Chondrocyte (in vitro differentiated cells): ENCODE results near the gene GID4. TPM values are rescaled to one million over a fixed set of nuclear protein-coding genes. Genes with fewer than 3 reads are reported as not detected.
A peak's percentile ranks its signal among the peaks of the same experiment; 100 is the strongest.

ENCODE experiments used
- DNase-seq: peaks from one replicate; pipeline ENCODE4 v3.0.0; 2021; ENCODE audit warnings: mixed read lengths, low spot score
- H3K27ac Mint-ChIP-seq: one replicate; pipeline ENCODE4 v1.8.0; 2021; ENCODE audit warnings: mild to moderate bottlenecking, moderate library complexity, mixed read lengths; ENCODE audit not compliant: unreplicated experiment
- H3K27me3 Mint-ChIP-seq: 2 replicates; pipeline ENCODE4 v1.8.0; 2021; ENCODE audit warnings: low read depth, mixed read lengths
- H3K36me3 Mint-ChIP-seq: 2 replicates; pipeline ENCODE4 v1.8.0; 2021; ENCODE audit warnings: low read depth, mixed read lengths
- H3K4me1 Mint-ChIP-seq: 2 replicates; pipeline ENCODE4 v1.8.0; 2021; ENCODE audit warnings: low read depth, mild to moderate bottlenecking, mixed read lengths
- H3K4me3 Mint-ChIP-seq: one replicate; pipeline ENCODE4 v1.8.0; 2021; ENCODE audit warnings: mild to moderate bottlenecking, moderate library complexity, mixed read lengths; ENCODE audit not compliant: unreplicated experiment
- H3K9me3 Mint-ChIP-seq: 2 replicates; pipeline ENCODE4 v1.8.0; 2021; ENCODE audit warnings: low read depth, mixed read lengths
- CTCF ChIP-seq: fragments of 200-600 bp; sonication (generic); IDR thresholded peaks from 2 replicates; pipeline ENCODE4 v1.5.0; 2021; ENCODE audit warnings: antibody characterized with exemption, mild to moderate bottlenecking, moderate library complexity
- total RNA-seq: library from RNA; stranded (reverse); gene quantifications from 3 replicates; pipeline ENCODE4 v1.2.1, GENCODE V29; 2021

GID4 gene
- total RNA-seq, 1 donor from 2014 or later, result 9.7 TPM

DNA sequence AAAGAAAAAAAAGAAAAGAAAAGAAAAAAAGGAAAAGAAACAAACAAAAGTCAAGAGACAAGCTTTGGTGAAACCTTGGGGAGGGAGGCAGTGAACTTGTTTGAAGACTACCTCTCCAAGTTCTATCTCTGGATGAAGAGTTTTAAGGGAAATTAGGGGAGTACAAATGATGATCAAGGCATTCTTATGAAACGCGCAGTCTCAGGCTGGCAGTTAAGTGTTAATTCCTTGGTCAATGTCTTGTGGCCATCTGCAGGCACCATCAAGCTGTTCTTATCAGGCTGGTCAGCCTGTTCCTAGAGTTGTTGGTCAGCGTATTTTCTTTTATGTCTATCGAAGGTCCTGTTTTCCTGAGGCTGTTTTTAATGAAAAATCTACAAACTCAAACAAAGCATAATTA, 40.3 kb downstream of the GID4 start:
- DNase-seq, result no peak
- Mint-ChIP-seq H3K4me1 (no peaks in the 10 kb centered on the region), H3K36me3 (no peaks in the 10 kb centered on the region), H3K27me3 (peaks cover 9% of the 10 kb centered on the region), H3K4me3 (no peak overlapping the region), H3K9me3 (no peaks in the 10 kb centered on the region), H3K27ac (no peak overlapping the region)
- TF ChIP-seq CTCF, result no peak

- DNase-seq, result no peak
- H3K4me1 Mint-ChIP-seq, result peaks cover 20% of the 10 kb centered on the region
- no peaks in the 10 kb centered on the region for H3K9me3 Mint-ChIP-seq
- no peak overlapping the region for H3K4me3 Mint-ChIP-seq
- no peak overlapping the region for H3K27ac Mint-ChIP-seq
- peaks cover 1% of the 10 kb centered on the region for H3K27me3 Mint-ChIP-seq
- no peaks in the 10 kb centered on the region for H3K36me3 Mint-ChIP-seq
- TF ChIP-seq CTCF, result no peak
Observed at GRCh38 chr17:18084256-18084655, 45.0 kb downstream of the GID4 start.

DNA sequence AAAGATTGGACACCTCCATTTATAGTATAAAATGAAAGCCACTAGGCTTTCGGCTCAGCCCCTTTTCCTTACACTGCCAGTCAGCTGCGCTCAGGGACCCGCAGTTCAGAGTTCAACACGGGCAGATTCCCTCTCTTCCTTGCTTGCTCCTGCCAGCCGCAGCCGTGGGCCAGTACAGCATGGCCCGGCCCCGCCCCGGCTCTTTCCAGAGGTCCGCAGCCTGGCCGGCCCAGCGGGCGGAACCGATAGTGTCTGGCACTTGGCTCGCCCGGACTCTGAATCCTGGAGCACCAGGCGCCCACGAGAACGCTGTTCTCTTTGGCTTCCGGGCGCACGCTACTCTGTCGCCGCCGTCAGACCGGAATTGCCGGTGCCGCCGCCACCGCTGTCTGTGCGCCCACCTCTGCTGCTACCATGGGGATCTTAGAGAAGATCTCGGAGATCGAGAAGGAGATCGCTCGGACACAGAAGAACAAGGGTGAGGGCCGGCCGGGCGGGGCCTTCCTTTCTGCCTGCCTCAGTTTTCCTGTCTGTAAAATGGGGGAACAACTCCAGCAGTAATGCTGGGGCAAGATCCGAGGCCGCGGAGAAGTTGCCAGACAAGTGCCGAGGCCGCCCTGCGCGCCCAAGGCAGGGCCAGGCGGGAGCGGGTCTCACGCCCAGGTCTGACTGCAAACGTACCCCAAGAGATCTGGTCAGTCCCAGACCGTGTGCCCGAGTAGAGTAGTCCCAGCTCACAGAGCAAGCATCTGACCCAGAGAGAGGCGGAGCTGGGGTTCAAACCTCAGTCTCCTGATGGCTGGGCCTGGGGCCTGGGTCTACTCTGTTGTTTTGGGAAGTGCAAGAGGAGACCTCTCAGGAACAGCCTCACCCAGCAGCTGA, 48.6 kb downstream of the GID4 start, which contains the start of gene DRG2:
DRG2 (plus strand) TSS at position 339 of the 882 bp plus-strand sequence; CDS start at position 415, 76 bp downstream.
- TF ChIP-seq CTCF, result peak; percentile 34
- Mint-ChIP-seq H3K27ac (peak within 1 kb of the TSS; percentile 98), H3K9me3 (no peaks in the 10 kb centered on the region), H3K4me1 (peaks cover 26% of the 10 kb centered on the region), H3K27me3 (no peaks in the 10 kb centered on the region), H3K4me3 (peak within 1 kb of the TSS; percentile 97), H3K36me3 (no peaks in the 10 kb centered on the region)
- peak; percentile 98 for DNase-seq

DNA sequence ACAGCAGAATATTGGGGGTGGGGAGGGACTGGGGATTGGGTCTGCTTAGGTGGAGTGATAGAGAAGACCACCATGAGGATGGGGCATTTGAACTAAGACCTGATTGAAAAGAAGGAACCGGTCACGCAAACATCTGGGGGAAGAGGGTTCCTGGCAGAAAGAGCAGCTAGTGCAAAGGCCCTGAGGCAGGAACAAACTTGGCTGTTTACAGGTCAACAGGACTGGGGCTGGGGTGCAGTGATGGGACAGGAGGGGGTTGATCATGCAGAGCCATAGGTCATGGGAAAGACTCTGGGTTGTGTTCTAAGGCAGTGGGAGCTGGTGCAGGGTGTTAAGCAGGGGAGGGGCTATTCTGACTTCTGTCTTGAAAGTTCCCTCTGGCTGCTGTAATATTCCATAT, 50.4 kb downstream of the GID4 start:
- Mint-ChIP-seq H3K36me3 (peaks cover 9% of the 10 kb centered on the region), H3K9me3 (no peaks in the 10 kb centered on the region), H3K4me1 (peaks cover 30% of the 10 kb centered on the region), H3K4me3 (no peak overlapping the region), H3K27ac (no peak overlapping the region), H3K27me3 (no peaks in the 10 kb centered on the region)
- no peak for DNase-seq
- TF ChIP-seq CTCF, result no peak

- no peaks in the 10 kb centered on the region for H3K27me3 Mint-ChIP-seq
- H3K36me3 Mint-ChIP-seq, result peaks cover 22% of the 10 kb centered on the region
Observed at GRCh38 chr17:18093616-18094408, 54.6 kb downstream of the GID4 start.

More at GRCh38 chr17:18093616-18094408, 54.6 kb downstream of the GID4 start:
- Mint-ChIP-seq H3K4me1 (peaks cover 15% of the 10 kb centered on the region), H3K4me3 (no peak overlapping the region), H3K27ac (peak overlapping the region; percentile 57), H3K9me3 (no peaks in the 10 kb centered on the region)
- DNase-seq, result no peak
- TF ChIP-seq CTCF, result peak; percentile 68
